ENCODE measurements around the gene LVRN. TPM values are rescaled to one million over a fixed set of nuclear protein-coding genes. Genes with fewer than 3 reads are reported as not detected.

LVRN gene
- total RNA-seq, 4 donors from 2014 or later: 0.23 to 3.7 (median 0.99) TPM

GRCh38 chr5:115961381-115962238 lies 665 bp upstream of the LVRN start:
- H3K27me3 ChIP-seq: peaks cover 62% of the 10 kb centered on the region
- TF ChIP-seq POLR2AphosphoS5 (IDR thresholded peaks at IDR 0.05) (no peak), POLR2A (IDR thresholded peaks at IDR 0.05) (peak in 1 of 2 donors; percentile 28)
- no peaks in the 10 kb centered on the region for H3K36me3 ChIP-seq
- peak; percentile 70 to 80 for DNase-seq (ENCODE audit: low spot score in 2 of 2)
- peaks cover 21% of the 10 kb centered on the region for H3K4me1 ChIP-seq
- WGBS: 8% methylated on average over 42 of the region's 42 CpGs
- peak overlapping the region; percentile 66 for H3K27ac ChIP-seq
- no peaks in the 10 kb centered on the region for H3K9me3 ChIP-seq
- peak overlapping the region; percentile 46 for H3K4me3 ChIP-seq

- Histone ChIP-seq H3K9me3 (no peaks in the 10 kb centered on the region), H3K4me3 (peak overlapping the region; percentile 46), H3K27ac (peak overlapping the region; percentile 66), H3K4me1 (peaks cover 21% of the 10 kb centered on the region), H3K36me3 (no peaks in the 10 kb centered on the region), H3K27me3 (peaks cover 53% of the 10 kb centered on the region)
- TF ChIP-seq POLR2A (IDR thresholded peaks at IDR 0.05) (no peak), POLR2AphosphoS5 (IDR thresholded peaks at IDR 0.05) (no peak), CTCF (IDR thresholded peaks at IDR 0.05) (no peak), EP300 (IDR thresholded peaks at IDR 0.05) (no peak)
- 8% methylated on average over 37 of the region's 71 CpGs for WGBS
- peak; percentile 72 to 79 for DNase-seq (ENCODE audit: low spot score in 2 of 2)
Measured at GRCh38 chr5:115962565-115963402, 509 bp downstream of the LVRN start.

GRCh38 chr5:115963566-115963965 lies 1.3 kb downstream of the LVRN start:
- Histone ChIP-seq H3K27ac (no peak overlapping the region), H3K4me1 (peaks cover 21% of the 10 kb centered on the region), H3K9me3 (no peaks in the 10 kb centered on the region), H3K4me3 (peak overlapping the region; percentile 46), H3K27me3 (peaks cover 49% of the 10 kb centered on the region), H3K36me3 (no peaks in the 10 kb centered on the region)
- no peak for TF ChIP-seq EP300 (IDR thresholded peaks at IDR 0.05)
- WGBS: 43% methylated on average over 17 of the region's 17 CpGs
- DNase-seq (ENCODE audit: low spot score in 2 of 2): no peak

GRCh38 chr5:115968770-115969169 lies 6.5 kb downstream of the LVRN start:
- WGBS: 81% methylated on average over 2 of the region's 2 CpGs
- DNase-seq (ENCODE audit: low spot score in 2 of 2): no peak
- Histone ChIP-seq H3K9me3 (no peaks in the 10 kb centered on the region), H3K4me3 (no peak overlapping the region), H3K27ac (no peak overlapping the region), H3K4me1 (no peaks in the 10 kb centered on the region), H3K36me3 (no peaks in the 10 kb centered on the region), H3K27me3 (no peaks in the 10 kb centered on the region)
- TF ChIP-seq POLR2AphosphoS5 (IDR thresholded peaks at IDR 0.05): no peak
- no peak for TF ChIP-seq EP300 (IDR thresholded peaks at IDR 0.05)
- no peak for TF ChIP-seq CTCF (IDR thresholded peaks at IDR 0.05)
- no peak for TF ChIP-seq POLR2A (IDR thresholded peaks at IDR 0.05)

GRCh38 chr5:115977096-115977495 lies 14.8 kb downstream of the LVRN start:
- peak overlapping the region; percentile 42 for H3K27ac ChIP-seq
- H3K27me3 ChIP-seq: no peaks in the 10 kb centered on the region
- H3K4me1 ChIP-seq: peaks cover 7% of the 10 kb centered on the region
- H3K36me3 ChIP-seq: no peaks in the 10 kb centered on the region
- no peaks in the 10 kb centered on the region for H3K9me3 ChIP-seq
- no peak for TF ChIP-seq POLR2A (IDR thresholded peaks at IDR 0.05)
- TF ChIP-seq EP300 (IDR thresholded peaks at IDR 0.05): no peak
- TF ChIP-seq POLR2AphosphoS5 (IDR thresholded peaks at IDR 0.05): no peak
- no peak for TF ChIP-seq CTCF (IDR thresholded peaks at IDR 0.05)
- H3K4me3 ChIP-seq: no peak overlapping the region
- DNase-seq (ENCODE audit: low spot score in 2 of 2): no peak
- WGBS: 64% methylated on average over 4 of the region's 4 CpGs

- 37% methylated on average over 2 of the region's 2 CpGs for WGBS
- Histone ChIP-seq H3K27me3 (no peaks in the 10 kb centered on the region), H3K27ac (peak overlapping the region; percentile 83), H3K4me3 (no peak overlapping the region), H3K9me3 (no peaks in the 10 kb centered on the region), H3K4me1 (peaks cover 7% of the 10 kb centered on the region), H3K36me3 (no peaks in the 10 kb centered on the region)
- DNase-seq (ENCODE audit: low spot score in 2 of 2): no peak
- TF ChIP-seq CTCF (IDR thresholded peaks at IDR 0.05) (no peak), EP300 (IDR thresholded peaks at IDR 0.05) (no peak), POLR2AphosphoS5 (IDR thresholded peaks at IDR 0.05) (no peak), POLR2A (IDR thresholded peaks at IDR 0.05) (no peak)
Measured at GRCh38 chr5:115977988-115978387, 15.7 kb downstream of the LVRN start.
